ENCODE data around the gene CNOT2.

The CNOT2 gene

GRCh38 chr12:70267550-70267949 lies 24.3 kb downstream of the CNOT2 start:
- TF ChIP-seq TAF1 (IDR thresholded peaks at IDR 0.05; ENCODE audit: borderline replicate concordance, insufficient read depth, low read length), result no peak
- TF ChIP-seq SIN3A (IDR thresholded peaks at IDR 0.05; ENCODE audit: borderline replicate concordance, insufficient read depth, low read length), result no peak
- TF ChIP-seq FOXP2 (optimal IDR thresholded peaks at IDR 0.05; ENCODE audit: borderline replicate concordance, extremely low read depth, extremely low read length, insufficient read depth), result no peak
- TF ChIP-seq POLR2AphosphoS5 (IDR thresholded peaks at IDR 0.05; ENCODE audit: low read depth, low read length), result no peak
- TF ChIP-seq REST (IDR thresholded peaks at IDR 0.05; ENCODE audit: insufficient read depth in 1 of 2, low read depth in 2 of 2, low read length in 2 of 2), result no peak

- TF ChIP-seq POLR2AphosphoS5 (IDR thresholded peaks at IDR 0.05; ENCODE audit: low read depth, low read length) (no peak), FOXP2 (optimal IDR thresholded peaks at IDR 0.05; ENCODE audit: borderline replicate concordance, extremely low read depth, extremely low read length, insufficient read depth) (no peak), REST (IDR thresholded peaks at IDR 0.05; ENCODE audit: insufficient read depth in 1 of 2, low read depth in 2 of 2, low read length in 2 of 2) (no peak), TAF1 (IDR thresholded peaks at IDR 0.05; ENCODE audit: borderline replicate concordance, insufficient read depth, low read length) (no peak), SIN3A (IDR thresholded peaks at IDR 0.05; ENCODE audit: borderline replicate concordance, insufficient read depth, low read length) (no peak)
These were observed 25.7 kb downstream of the CNOT2 start for GRCh38 chr12:70268972-70269371.

GRCh38 chr12:70270108-70270507 lies 26.9 kb downstream of the CNOT2 start:
- TF ChIP-seq SIN3A (IDR thresholded peaks at IDR 0.05; ENCODE audit: borderline replicate concordance, insufficient read depth, low read length), result no peak
- no peak for TF ChIP-seq FOXP2 (optimal IDR thresholded peaks at IDR 0.05; ENCODE audit: borderline replicate concordance, extremely low read depth, extremely low read length, insufficient read depth)
- TF ChIP-seq POLR2AphosphoS5 (IDR thresholded peaks at IDR 0.05; ENCODE audit: low read depth, low read length), result no peak

- TF ChIP-seq FOXP2 (optimal IDR thresholded peaks at IDR 0.05; ENCODE audit: borderline replicate concordance, extremely low read depth, extremely low read length, insufficient read depth) (no peak), REST (IDR thresholded peaks at IDR 0.05; ENCODE audit: insufficient read depth in 1 of 2, low read depth in 2 of 2, low read length in 2 of 2) (no peak), TAF1 (IDR thresholded peaks at IDR 0.05; ENCODE audit: borderline replicate concordance, insufficient read depth, low read length) (no peak), POLR2AphosphoS5 (IDR thresholded peaks at IDR 0.05; ENCODE audit: low read depth, low read length) (no peak), SIN3A (IDR thresholded peaks at IDR 0.05; ENCODE audit: borderline replicate concordance, insufficient read depth, low read length) (no peak)
These were observed 27.8 kb downstream of the CNOT2 start for GRCh38 chr12:70271025-70271424.

- TF ChIP-seq FOXP2 (optimal IDR thresholded peaks at IDR 0.05; ENCODE audit: borderline replicate concordance, extremely low read depth, extremely low read length, insufficient read depth), result no peak
These were observed 29.3 kb downstream of the CNOT2 start for GRCh38 chr12:70272510-70272909.

GRCh38 chr12:70275045-70275444 lies 31.8 kb downstream of the CNOT2 start:
- TF ChIP-seq SIN3A (IDR thresholded peaks at IDR 0.05; ENCODE audit: borderline replicate concordance, insufficient read depth, low read length), result no peak
- TF ChIP-seq POLR2AphosphoS5 (IDR thresholded peaks at IDR 0.05; ENCODE audit: low read depth, low read length), result no peak

- TF ChIP-seq SIN3A (IDR thresholded peaks at IDR 0.05; ENCODE audit: borderline replicate concordance, insufficient read depth, low read length) (no peak), FOXP2 (optimal IDR thresholded peaks at IDR 0.05; ENCODE audit: borderline replicate concordance, extremely low read depth, extremely low read length, insufficient read depth) (no peak), REST (IDR thresholded peaks at IDR 0.05; ENCODE audit: insufficient read depth in 1 of 2, low read depth in 2 of 2, low read length in 2 of 2) (no peak), TAF1 (IDR thresholded peaks at IDR 0.05; ENCODE audit: borderline replicate concordance, insufficient read depth, low read length) (no peak), POLR2AphosphoS5 (IDR thresholded peaks at IDR 0.05; ENCODE audit: low read depth, low read length) (no peak)
These were observed 34.7 kb downstream of the CNOT2 start for GRCh38 chr12:70277973-70278372.
